Keratinocyte (primary cell): ENCODE data around the gene PLGRKT. TPM values are rescaled to one million over a fixed set of nuclear protein-coding genes. Genes with fewer than 3 reads are reported as not detected.

Experiments used
- DNase-seq: peaks from one replicate; pipeline ENCODE4 v3.0.0-alpha.2; 2011; ENCODE audit warnings: low read depth, missing footprints, low spot score
- FAIRE-seq: peaks from 2 replicates; lab custom pipeline; 2011; peaks lifted over from hg19 to GRCh38; lab: Jason Lieb, UNC
- H2AFZ ChIP-seq: 2 replicates; pipeline ENCODE4 v1.6.0; 2012; ENCODE audit warnings: low read length, control low read depth, inconsistent platforms; ENCODE audit not compliant: control insufficient read depth
- H3K27ac ChIP-seq: 2 replicates; pipeline ENCODE4 v1.5.1; 2011; ENCODE audit warnings: low read length; ENCODE audit not compliant: control insufficient read depth, insufficient read depth
- H3K27me3 ChIP-seq: 3 replicates; pipeline ENCODE4 v1.6.0; 2011; ENCODE audit warnings: low read length; ENCODE audit not compliant: control insufficient read depth, insufficient read depth; ENCODE audit errors: extremely low read depth
- H3K36me3 ChIP-seq, 2 experiments: 2 replicates in 1 of 2; 3 replicates in 1 of 2; pipeline ENCODE4 v1.5.1; 2011; ENCODE audit warnings: low read length in 2 of 2, mild to moderate bottlenecking in 1 of 2; ENCODE audit not compliant: control insufficient read depth in 2 of 2, insufficient read depth in 2 of 2; ENCODE audit errors: extremely low read depth in 1 of 2
- H3K4me1 ChIP-seq: 3 replicates; pipeline ENCODE4 v1.5.1; 2011; ENCODE audit warnings: low read length; ENCODE audit not compliant: control insufficient read depth, insufficient read depth; ENCODE audit errors: extremely low read depth
- H3K4me2 ChIP-seq: 3 replicates; pipeline ENCODE4 v1.6.0; 2011; ENCODE audit warnings: low read depth, low read length; ENCODE audit not compliant: control insufficient read depth, insufficient read depth; ENCODE audit errors: extremely low read depth
- H3K4me3 ChIP-seq, 3 experiments: fragments of 200-600 bp in 1 of 3; sonication (generic) in 1 of 3; 2 replicates in 2 of 3; 3 replicates in 1 of 3; pipeline ENCODE4 v1.5.1; 2011 to 2016; ENCODE audit warnings: low read length in 3 of 3, mild to moderate bottlenecking in 3 of 3, control low read depth in 2 of 3, inconsistent platforms in 1 of 3, low read depth in 1 of 3, mixed read lengths in 1 of 3, mixed run types in 1 of 3, moderate library complexity in 1 of 3; ENCODE audit not compliant: control insufficient read depth in 2 of 3, insufficient read depth in 2 of 3; ENCODE audit errors: extremely low read depth in 1 of 3
- H3K79me2 ChIP-seq: 2 replicates; pipeline ENCODE4 v1.6.0; 2012; ENCODE audit warnings: low read length; ENCODE audit not compliant: control insufficient read depth, insufficient read depth
- H3K9ac ChIP-seq: 3 replicates; pipeline ENCODE4 v1.6.0; 2011; ENCODE audit warnings: low read length; ENCODE audit not compliant: control insufficient read depth, insufficient read depth; ENCODE audit errors: extremely low read depth
- H3K9me1 ChIP-seq: 3 replicates; pipeline ENCODE4 v1.6.0; 2011; ENCODE audit warnings: low read length; ENCODE audit not compliant: control insufficient read depth, insufficient read depth; ENCODE audit errors: extremely low read depth
- H3K9me3 ChIP-seq: 2 replicates; pipeline ENCODE4 v1.5.1; 2012; ENCODE audit warnings: low read depth, low read length; ENCODE audit not compliant: control insufficient read depth
- H4K20me1 ChIP-seq: 3 replicates; pipeline ENCODE4 v1.6.0; 2011; ENCODE audit warnings: low read length; ENCODE audit not compliant: control insufficient read depth, insufficient read depth; ENCODE audit errors: extremely low read depth
- CTCF ChIP-seq, 3 experiments: IDR thresholded peaks in 1 of 3; conservative IDR thresholded peaks in 1 of 3; optimal IDR thresholded peaks in 1 of 3; 2 replicates in 2 of 3; 3 replicates in 1 of 3; pipeline versions ENCODE3 to v1.5.1; 2011; ENCODE audit warnings: low read length in 3 of 3, mild to moderate bottlenecking in 3 of 3, moderate library complexity in 2 of 3, control low read depth in 1 of 3, inconsistent platforms in 1 of 3; ENCODE audit not compliant: insufficient read depth in 2 of 3; ENCODE audit errors: extremely low read depth in 1 of 3
- EZH2 ChIP-seq: IDR thresholded peaks from one replicate; pipeline ENCODE4 v1.6.1; 2012; ENCODE audit warnings: inconsistent platforms, mild to moderate bottlenecking, low read length, moderate library complexity
- dilution Hi-C: fragments of 300-500 bp; cut with MboI; formaldehyde crosslinking; loops from one replicate; pipeline ENCODE4 v1.7.0; 2020; ENCODE audit warnings: low sequenced_read_pairs; ENCODE audit not compliant: extremely low pct_ligation_motif_present
- polyA plus RNA-seq, 5 experiments: library from polyadenylated mRNA; depleted of rRNA in 3 of 5; stranded (reverse) in 3 of 5; stranded (forward) in 1 of 5; unstranded in 1 of 5; fragments of >200 nt; gene quantifications; 1 replicate in 1 of 5; 2 replicates in 3 of 5; 3 replicates in 1 of 5; pipeline versions ENCODE4 v1.2.1 to v1.2.3, GENCODE V29; 2011 to 2012; ENCODE audit warnings: missing spikeins in 2 of 5, low read depth in 1 of 5, low replicate concordance in 1 of 5

The PLGRKT gene
- polyA plus RNA-seq, 1 donor (not counting 4 experiments of a cell fraction or from before 2014, with no cell fraction given), result 35.2 TPM

DNA sequence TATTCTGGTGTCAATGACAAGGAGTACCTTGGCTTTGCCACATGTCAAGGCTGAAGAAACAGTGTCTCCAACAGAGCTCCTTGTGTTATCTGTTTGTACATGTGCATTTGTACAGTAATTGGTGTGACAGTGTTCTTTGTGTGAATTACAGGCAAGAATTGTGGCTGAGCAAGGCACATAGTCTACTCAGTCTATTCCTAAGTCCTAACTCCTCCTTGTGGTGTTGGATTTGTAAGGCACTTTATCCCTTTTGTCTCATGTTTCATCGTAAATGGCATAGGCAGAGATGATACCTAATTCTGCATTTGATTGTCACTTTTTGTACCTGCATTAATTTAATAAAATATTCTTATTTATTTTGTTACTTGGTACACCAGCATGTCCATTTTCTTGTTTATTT is 32.4 kb upstream of the PLGRKT start:
- dilution Hi-C loops, result no loop called here
- H3K27me3 ChIP-seq, result no peaks in the 10 kb centered on the region
- no peak overlapping the region for H2AFZ ChIP-seq
- no peak overlapping the region for H3K4me3 ChIP-seq
- FAIRE-seq (peak; percentile 46), DNase-seq (no peak)
- H3K79me2 ChIP-seq, result no peaks in the 10 kb centered on the region
- H3K9me3 ChIP-seq, result no peaks in the 10 kb centered on the region
- H3K9ac ChIP-seq, result no peak overlapping the region
- H3K4me2 ChIP-seq, result no peak overlapping the region
- H4K20me1 ChIP-seq, result no peaks in the 10 kb centered on the region
- no peak overlapping the region for H3K27ac ChIP-seq
- peaks cover 8% of the 10 kb centered on the region for H3K4me1 ChIP-seq
- TF ChIP-seq CTCF (optimal IDR thresholded peaks at IDR 0.05 in 1 of 3, IDR thresholded peaks at IDR 0.05 in 1 of 3, conservative IDR thresholded peaks at IDR 0.05 in 1 of 3; ENCODE audit: extremely low read depth in 1 of 3, insufficient read depth in 2 of 3, low read length in 3 of 3), result no peak
- no peak for TF ChIP-seq EZH2
- H3K36me3 ChIP-seq, result peaks cover 3 to 19% of the 10 kb centered on the region in 2 experiments
- H3K9me1 ChIP-seq, result no peaks in the 10 kb centered on the region

- DNase-seq, result no peak
- no peaks in the 10 kb centered on the region for H4K20me1 ChIP-seq
- TF ChIP-seq CTCF (optimal IDR thresholded peaks at IDR 0.05 in 1 of 3, IDR thresholded peaks at IDR 0.05 in 1 of 3, conservative IDR thresholded peaks at IDR 0.05 in 1 of 3; ENCODE audit: extremely low read depth in 1 of 3, insufficient read depth in 2 of 3, low read length in 3 of 3) (no peak), EZH2 (no peak)
- peaks cover 3 to 27% of the 10 kb centered on the region in 2 experiments for H3K36me3 ChIP-seq
- H3K27me3 ChIP-seq, result no peaks in the 10 kb centered on the region
- peaks cover 4% of the 10 kb centered on the region for H3K79me2 ChIP-seq
- no peak overlapping the region for H2AFZ ChIP-seq
- FAIRE-seq, result no peak
- no peak overlapping the region for H3K4me3 ChIP-seq
- no peak overlapping the region for H3K27ac ChIP-seq
- H3K9me1 ChIP-seq, result no peaks in the 10 kb centered on the region
- dilution Hi-C loops, result no loop called here
- no peak overlapping the region for H3K4me2 ChIP-seq
- H3K9ac ChIP-seq, result no peak overlapping the region
- no peaks in the 10 kb centered on the region for H3K9me3 ChIP-seq
- H3K4me1 ChIP-seq, result peaks cover 8% of the 10 kb centered on the region
Observed at GRCh38 chr9:5468850-5469249, 31.1 kb upstream of the PLGRKT start.
